Measurements from ENCODE around the gene USP9X. TPM values are rescaled to one million over a fixed set of nuclear protein-coding genes. Genes with fewer than 3 reads are reported as not detected.

USP9X gene
- total and polyA plus RNA-seq, 12 donors, result 12.6 to 143 (median 86.7) TPM

DNA sequence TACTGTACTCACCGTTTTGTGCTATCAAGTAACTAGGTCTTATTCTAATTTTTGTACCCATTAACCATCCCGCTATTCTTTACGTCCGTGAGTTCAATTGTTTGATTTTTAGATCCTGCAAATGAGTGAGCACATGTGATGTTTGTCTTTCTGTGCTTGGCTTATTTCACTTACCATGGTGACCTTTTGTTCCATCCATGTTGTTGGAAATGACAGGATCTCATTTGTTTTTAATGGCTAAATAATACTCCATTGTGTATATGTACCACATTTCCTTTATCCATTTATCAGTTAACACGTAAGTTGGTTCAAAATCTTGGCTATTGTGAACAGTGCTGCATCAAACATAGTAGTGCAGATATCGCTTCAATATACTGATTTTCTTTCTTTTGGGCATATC is 48.3 kb downstream of the USP9X start:
- 92 to 95% (median 95%) methylated on average over 6 of the region's 6 CpGs for WGBS, 4 donors
- peaks cover 0 to 38% of the 10 kb centered on the region in 2 donors for H3K36me3 ChIP-seq (replicated peaks in 1 of 2)

GRCh38 chrX:41137589-41137988 is 52.3 kb downstream of the USP9X start:
- TF ChIP-seq, protein P1, sequence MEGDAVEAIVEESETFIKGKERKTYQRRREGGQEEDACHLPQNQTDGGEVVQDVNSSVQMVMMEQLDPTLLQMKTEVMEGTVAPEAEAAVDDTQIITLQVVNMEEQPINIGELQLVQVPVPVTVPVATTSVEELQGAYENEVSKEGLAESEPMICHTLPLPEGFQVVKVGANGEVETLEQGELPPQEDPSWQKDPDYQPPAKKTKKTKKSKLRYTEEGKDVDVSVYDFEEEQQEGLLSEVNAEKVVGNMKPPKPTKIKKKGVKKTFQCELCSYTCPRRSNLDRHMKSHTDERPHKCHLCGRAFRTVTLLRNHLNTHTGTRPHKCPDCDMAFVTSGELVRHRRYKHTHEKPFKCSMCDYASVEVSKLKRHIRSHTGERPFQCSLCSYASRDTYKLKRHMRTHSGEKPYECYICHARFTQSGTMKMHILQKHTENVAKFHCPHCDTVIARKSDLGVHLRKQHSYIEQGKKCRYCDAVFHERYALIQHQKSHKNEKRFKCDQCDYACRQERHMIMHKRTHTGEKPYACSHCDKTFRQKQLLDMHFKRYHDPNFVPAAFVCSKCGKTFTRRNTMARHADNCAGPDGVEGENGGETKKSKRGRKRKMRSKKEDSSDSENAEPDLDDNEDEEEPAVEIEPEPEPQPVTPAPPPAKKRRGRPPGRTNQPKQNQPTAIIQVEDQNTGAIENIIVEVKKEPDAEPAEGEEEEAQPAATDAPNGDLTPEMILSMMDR (IDR thresholded peaks at IDR 0.05), result peak in 4 of 6 experiments; percentile 13 to 58 (median 33)
- no peak for TF ChIP-seq POLR2A (IDR thresholded peaks at IDR 0.05)
- Histone ChIP-seq H3K27me3 (no peaks in the 10 kb centered on the region), H3K27ac (no peak overlapping the region), H3K9me3 (replicated peaks in 1 of 3) (no peaks in the 10 kb centered on the region), H3K4me3 (no peak overlapping the region), H3K36me3 (replicated peaks in 1 of 2) (peaks cover 0 to 16% of the 10 kb centered on the region in 2 donors), H3K4me1 (replicated peaks in 1 of 2) (no peaks in the 10 kb centered on the region)
- intact Hi-C loops (cut with DNase I), result no loop called here
- DNase-seq, result no peak

More for the DNA sequence above, 48.3 kb downstream of the USP9X start:
- no peak overlapping the region for H3K4me3 ChIP-seq
- no peak overlapping the region for H3K27ac ChIP-seq
- H3K27me3 ChIP-seq, result no peaks in the 10 kb centered on the region
- TF ChIP-seq, protein P1 (IDR thresholded peaks at IDR 0.05), result no peak
- no peak for TF ChIP-seq POLR2A (IDR thresholded peaks at IDR 0.05)
- DNase-seq, result no peak
- no peaks in the 10 kb centered on the region for H3K4me1 ChIP-seq (replicated peaks in 1 of 2)
- no peaks in the 10 kb centered on the region for H3K9me3 ChIP-seq (replicated peaks in 1 of 3)
- intact Hi-C loops (cut with DNase I), result no loop called here

DNA sequence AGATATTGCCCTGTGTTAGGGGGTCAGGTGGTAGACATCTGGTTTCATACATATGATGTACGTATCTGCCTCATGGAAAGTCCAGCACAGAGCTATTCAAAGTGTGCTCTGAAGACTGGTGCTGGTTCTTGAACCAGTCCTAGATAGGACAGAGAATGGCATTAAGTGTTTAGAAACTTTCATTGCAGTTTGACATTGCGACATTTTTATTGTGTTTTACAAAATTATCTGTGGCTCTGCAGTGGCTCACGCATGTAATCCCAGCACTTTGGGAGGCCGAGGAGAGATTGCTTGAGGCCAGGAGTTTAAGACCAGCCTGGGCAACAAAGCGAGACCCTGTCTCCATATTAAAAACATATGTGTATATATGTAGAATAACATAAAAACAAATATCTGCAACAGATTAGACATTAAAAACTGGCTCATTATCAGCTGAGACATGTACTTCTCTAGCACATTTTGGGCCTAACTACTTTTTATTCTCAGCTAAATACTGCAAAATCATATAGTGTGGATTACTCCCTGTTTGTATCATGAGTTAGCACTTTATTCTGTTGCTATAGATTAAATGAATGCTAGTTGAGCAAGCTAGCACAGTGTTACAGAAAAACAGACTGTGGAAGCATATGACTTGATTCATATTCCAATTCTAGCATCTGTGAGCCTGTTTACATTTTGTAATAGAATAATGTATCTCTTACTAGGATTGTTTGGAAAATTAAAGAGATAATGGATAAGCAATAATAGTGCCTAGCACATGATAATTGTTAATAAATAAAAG is 57.1 kb downstream of the USP9X start:
- intact Hi-C loops (cut with DNase I), result no loop called here
- Histone ChIP-seq H3K36me3 (replicated peaks in 1 of 2) (peaks cover 0 to 16% of the 10 kb centered on the region in 2 donors), H3K27ac (no peak overlapping the region), H3K27me3 (no peaks in the 10 kb centered on the region), H3K4me1 (replicated peaks in 1 of 2) (no peaks in the 10 kb centered on the region), H3K4me3 (no peak overlapping the region), H3K9me3 (replicated peaks in 1 of 3) (no peaks in the 10 kb centered on the region)
- no peak for DNase-seq
- TF ChIP-seq POLR2A (IDR thresholded peaks at IDR 0.05), result no peak
- TF ChIP-seq, protein P1 (IDR thresholded peaks at IDR 0.05), result no peak
- 89 to 97% (median 94%) methylated on average over 5 of the region's 5 CpGs for WGBS, 4 donors

DNA sequence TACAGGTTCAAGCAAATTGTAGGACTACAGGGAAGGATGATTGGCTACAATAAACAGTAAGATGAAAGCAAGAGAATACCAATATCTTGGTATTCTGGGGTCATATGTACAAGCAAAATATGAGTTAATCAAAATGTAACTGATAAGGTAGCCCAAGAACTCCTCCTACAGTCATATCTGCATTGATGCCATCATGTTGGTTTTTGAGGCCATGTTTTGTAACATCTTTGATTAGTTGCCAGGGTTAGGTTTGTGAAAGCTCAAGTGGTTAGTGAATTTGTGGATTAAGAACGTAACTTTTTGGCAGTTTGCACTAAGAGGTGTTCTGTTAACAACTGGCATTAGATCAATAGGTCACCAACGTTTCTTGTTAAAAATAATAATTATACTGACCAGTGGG is 59.6 kb downstream of the USP9X start:
- no peak for TF ChIP-seq POLR2A (IDR thresholded peaks at IDR 0.05)
- TF ChIP-seq, protein P1 (IDR thresholded peaks at IDR 0.05), result no peak
- Histone ChIP-seq H3K27me3 (no peaks in the 10 kb centered on the region), H3K4me3 (no peak overlapping the region), H3K9me3 (replicated peaks in 1 of 3) (no peaks in the 10 kb centered on the region), H3K4me1 (replicated peaks in 1 of 2) (peaks cover 5% of the 10 kb centered on the region in 2 donors), H3K36me3 (replicated peaks in 1 of 2) (peaks cover 0 to 29% of the 10 kb centered on the region in 2 donors), H3K27ac (no peak overlapping the region)
- DNase-seq, result no peak
- intact Hi-C loops (cut with DNase I), result no loop called here
- WGBS, 4 donors, result 40 to 84% (median 58%) methylated on average over 2 of the region's 2 CpGs

All from adrenal gland (tissue), 12 donors.